GM18870 (cell line): ENCODE data around the gene TLR6.
"Not testable (repeated sequence)": the region's sequence is repeated elsewhere in the genome, so short reads cannot be mapped to it uniquely, and the experiment has no call there.

Experiments used
- ATAC-seq: cut with Tn5 transposase; IDR thresholded peaks from one replicate; pipeline ENCODE4 v1.9.1; 2021; ENCODE audit warnings: moderate library complexity; ENCODE audit not compliant: unreplicated experiment

Gene TLR6

GRCh38 chr4:38823766-38824165, 32.9 kb downstream of the TLR6 start:
- no peak for ATAC-seq

- ATAC-seq = no peak
Measured at GRCh38 chr4:38822748-38823303, 33.8 kb downstream of the TLR6 start.

GRCh38 chr4:38821739-38822138, 34.9 kb downstream of the TLR6 start:
- no peak for ATAC-seq

GRCh38 chr4:38820329-38821061, 36.1 kb downstream of the TLR6 start:
- peak; percentile 43 for ATAC-seq

- peak; percentile 31 for ATAC-seq
Measured at GRCh38 chr4:38819569-38819968, 37.0 kb downstream of the TLR6 start.

GRCh38 chr4:38818441-38818976, 38.1 kb downstream of the TLR6 start:
- ATAC-seq = peak; percentile 42

- ATAC-seq = no peak
Measured at GRCh38 chr4:38815885-38816782, 40.5 kb downstream of the TLR6 start.

- ATAC-seq = no peak
Measured at GRCh38 chr4:38814386-38814785, 42.2 kb downstream of the TLR6 start.

- ATAC-seq = no peak
Measured at GRCh38 chr4:38811297-38811696, 45.3 kb downstream of the TLR6 start.

GRCh38 chr4:38807462-38807861, 49.2 kb downstream of the TLR6 start:
- ATAC-seq = not testable (repeated sequence)

- ATAC-seq = not testable (repeated sequence)
Measured at GRCh38 chr4:38806251-38806650, 50.4 kb downstream of the TLR6 start.

- ATAC-seq = peak; percentile 87
Measured at GRCh38 chr4:38805530-38806145, 51.0 kb downstream of the TLR6 start.

- no peak for ATAC-seq
Measured at GRCh38 chr4:38804654-38805295, 51.8 kb downstream of the TLR6 start, which contains the start of gene TLR1. TLR1 (minus strand) TSS chr4:38804791; CDS start chr4:38798831, 5,960 bp downstream.

GRCh38 chr4:38803833-38804653, 52.6 kb downstream of the TLR6 start:
- peak; percentile 53 for ATAC-seq

GRCh38 chr4:38802561-38803355, 53.9 kb downstream of the TLR6 start:
- ATAC-seq = no peak

GRCh38 chr4:38800961-38801450, 55.6 kb downstream of the TLR6 start:
- no peak for ATAC-seq

- ATAC-seq = no peak
Measured at GRCh38 chr4:38800366-38800765, 56.3 kb downstream of the TLR6 start.

GRCh38 chr4:38795087-38795486, 61.5 kb downstream of the TLR6 start:
- no peak for ATAC-seq

- no peak for ATAC-seq
Measured at GRCh38 chr4:38794051-38794450, 62.6 kb downstream of the TLR6 start.
